SK-N-SH (cell line): ENCODE measurements around the gene DBH. TPM values are rescaled to one million over a fixed set of nuclear protein-coding genes. Genes with fewer than 3 reads are reported as not detected.

Source experiments
- CTCF ChIA-PET: fragments of 300-600, 350-600 bp; formaldehyde crosslinking; extraction: SDS; loops from one replicate; lab custom pipeline; 2021; lab: Yijun Ruan, JAX
- POLR2A ChIA-PET: fragments of 350-600 bp; sonication (Branson Sonifier 250); formaldehyde crosslinking; extraction: SDS; loops from one replicate; lab custom pipeline; 2020; ENCODE audit warnings: antibody characterized with exemption, inconsistent platforms; lab: Yijun Ruan, JAX
- DNase-seq: peaks from one replicate; pipeline ENCODE4 v3.0.0; 2012
- H2AFZ ChIP-seq: fragments of 200-600 bp; sonication (generic); 2 replicates; pipeline ENCODE4 v1.8.1; 2016; ENCODE audit warnings: antibody characterized with exemption, mild to moderate bottlenecking, low read depth
- H3F3A ChIP-seq: fragments of 200-600 bp; sonication (generic); replicated peaks from 2 replicates; pipeline ENCODE3; 2016; ENCODE audit warnings: antibody characterized with exemption, mild to moderate bottlenecking; ENCODE audit not compliant: insufficient read depth
- H3K27ac ChIP-seq, 2 experiments: fragments of 200-500 bp in 1 of 2; fragments of 200-600 bp in 1 of 2; sonication (Bioruptor generic) in 1 of 2; sonication (generic), shearing (Covaris generic) in 1 of 2; 2 replicates each; pipeline versions ENCODE4 v1.5.1 to v1.6.1; 2014 to 2016; ENCODE audit warnings: low read depth in 2 of 2, inconsistent platforms in 1 of 2, low read length in 1 of 2, mild to moderate bottlenecking in 1 of 2, mixed read lengths in 1 of 2
- H3K27me3 ChIP-seq: fragments of 200-600 bp; sonication (generic), shearing (Covaris generic); 2 replicates; pipeline ENCODE4 v1.6.1; 2016; ENCODE audit warnings: mixed run types; ENCODE audit not compliant: insufficient read depth
- H3K36me3 ChIP-seq, 2 experiments: fragments of 200-500 bp in 1 of 2; fragments of 200-600 bp in 1 of 2; sonication (Bioruptor generic) in 1 of 2; sonication (generic) in 1 of 2; replicated peaks in 1 of 2; 2 replicates each; pipeline versions ENCODE3 to v1.5.1; 2014 to 2016; ENCODE audit warnings: low read length in 1 of 2, mild to moderate bottlenecking in 1 of 2; ENCODE audit not compliant: insufficient read depth in 2 of 2, control insufficient read depth in 1 of 2
- H3K4me1 ChIP-seq, 2 experiments: fragments of 200-500 bp in 1 of 2; fragments of 200-600 bp in 1 of 2; sonication (Bioruptor generic) in 1 of 2; sonication (generic), shearing (Covaris generic) in 1 of 2; 2 replicates each; pipeline versions ENCODE4 v1.5.1 to v1.6.1; 2014 to 2016; ENCODE audit warnings: low read depth in 1 of 2, low read length in 1 of 2, mixed run types in 1 of 2; ENCODE audit not compliant: insufficient read depth in 2 of 2, control insufficient read depth in 1 of 2
- H3K4me2 ChIP-seq: fragments of 200-600 bp; sonication (generic), shearing (Covaris generic); 2 replicates; pipeline ENCODE4 v1.6.1; 2017; ENCODE audit warnings: mixed run types
- H3K4me3 ChIP-seq, 2 experiments: fragments of 200-500 bp in 1 of 2; fragments of 200-600 bp in 1 of 2; sonication (Bioruptor generic) in 1 of 2; sonication (generic), shearing (Covaris generic) in 1 of 2; 2 replicates each; pipeline versions ENCODE4 v1.5.1 to v1.8.1; 2014 to 2016; ENCODE audit warnings: low read depth in 2 of 2, inconsistent platforms in 1 of 2, low read length in 1 of 2, mild to moderate bottlenecking in 1 of 2, mixed read lengths in 1 of 2, moderate library complexity in 1 of 2
- H3K79me2 ChIP-seq: fragments of 200-600 bp; sonication (generic); 2 replicates; pipeline ENCODE4 v1.8.1; 2017; ENCODE audit warnings: mild to moderate bottlenecking; ENCODE audit not compliant: insufficient read depth
- H3K9ac ChIP-seq: fragments of 200-600 bp; sonication (generic); 2 replicates; pipeline ENCODE4 v1.6.1; 2017; ENCODE audit warnings: mixed run types
- H3K9me2 ChIP-seq: fragments of 200-600 bp; sonication (generic); 2 replicates; pipeline ENCODE4 v1.6.1; 2017; ENCODE audit warnings: mixed run types
- H3K9me3 ChIP-seq: fragments of 200-600 bp; sonication (generic); 2 replicates; pipeline ENCODE4 v1.6.1; 2017; ENCODE audit warnings: mixed run types, mild to moderate bottlenecking, moderate library complexity
- H4K20me1 ChIP-seq: fragments of 200-600 bp; sonication (generic); 2 replicates; pipeline ENCODE4 v1.6.1; 2017; ENCODE audit warnings: mild to moderate bottlenecking, mixed run types; ENCODE audit not compliant: insufficient read depth
- EZH2phosphoT487 ChIP-seq: fragments of 200-600 bp; sonication (generic); IDR thresholded peaks from 2 replicates; pipeline ENCODE4 v1.6.1; 2017; ENCODE audit warnings: low read depth, mixed run types, mild to moderate bottlenecking, antibody characterized with exemption, moderate library complexity, borderline replicate concordance
- GATA2 ChIP-seq: sonication (generic); formaldehyde crosslinking; IDR thresholded peaks from 2 replicates; pipeline ENCODE4 v1.5.0; 2020; ENCODE audit warnings: mild to moderate bottlenecking, missing genetic modification reagents
- MEF2A ChIP-seq: IDR thresholded peaks from 2 replicates; pipeline ENCODE4 v1.4.0; 2012; ENCODE audit warnings: low read depth, borderline replicate concordance
- SMC3 ChIP-seq: IDR thresholded peaks from 2 replicates; pipeline ENCODE4 v1.6.1; 2012; ENCODE audit warnings: low read depth, low read length, improper control_type of control experiment
- TAF1 ChIP-seq: IDR thresholded peaks from 2 replicates; pipeline ENCODE4 v1.6.1; 2012; ENCODE audit warnings: low read depth, mild to moderate bottlenecking, low read length, moderate library complexity, borderline replicate concordance
- USF2 ChIP-seq: fragments of 150-350 bp; IDR thresholded peaks from 2 replicates; pipeline ENCODE4 v1.6.1; 2017; ENCODE audit warnings: antibody characterized with exemption, low read length, low read depth, borderline replicate concordance
- WGBS: methylation state at CpG from one replicate; pipeline ENCODE4 v1.1.6; 2017; ENCODE audit warnings: low lambda C conversion rate; 5-methylcytosine and 5-hydroxymethylcytosine counted together
- polyA plus RNA-seq, 3 experiments: library from polyadenylated mRNA; depleted of rRNA; stranded (reverse); fragments of >200 nt; gene quantifications; 2 replicates each; pipeline ENCODE4 v1.2.3, GENCODE V29; 2012
- TF ChIP-seq, protein P1 (sequence below): IDR thresholded peaks from 2 replicates; pipeline ENCODE4 v1.6.1; 2012; ENCODE audit warnings: mild to moderate bottlenecking, low read depth, low read length, moderate library complexity

DBH gene
- polyA plus RNA-seq, 1 of the 3 experiments (the other 2 are of a cell fraction) = 0.92 TPM

DNA sequence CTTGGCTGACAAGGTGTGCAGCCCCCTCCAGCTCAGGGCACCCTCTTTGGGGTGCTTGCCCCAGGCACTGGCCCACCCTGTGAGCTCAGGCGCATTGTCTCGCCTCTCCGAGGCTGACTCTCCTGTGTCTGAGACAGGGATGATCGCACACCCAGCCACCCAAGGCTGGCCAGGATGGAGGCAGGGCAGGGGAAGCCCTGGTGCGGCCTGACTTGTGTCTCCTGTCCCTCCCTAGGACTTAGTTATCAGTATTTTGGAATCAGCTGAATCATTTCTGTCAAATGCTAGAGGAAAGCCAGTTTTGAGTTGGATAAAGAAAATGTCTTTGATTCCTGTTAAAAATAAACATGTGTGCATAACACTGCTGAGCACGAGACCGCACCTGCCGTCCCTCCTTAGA lies 2.5 kb upstream of the DBH start:
- 51% methylated on average over 8 of the region's 8 CpGs for WGBS
- no peak overlapping the region for H2AFZ ChIP-seq

GRCh38 chr9:133634081-133634691 lies 2.0 kb upstream of the DBH start:
- peaks cover 0 to 4% of the 10 kb centered on the region in 2 experiments for H3K36me3 ChIP-seq
- no peaks in the 10 kb centered on the region for H3F3A ChIP-seq
- H3K4me2 ChIP-seq = no peak overlapping the region
- no peak overlapping the region for H3K4me3 ChIP-seq
- WGBS = 42% methylated on average over 14 of the region's 24 CpGs
- 0 out of 2 replicates have a peak, but pooled peaks have one; percentile 0 for TF ChIP-seq GATA2 (CRISPR knock-in tag)
- no peak for TF ChIP-seq EZH2phosphoT487
- POLR2A ChIA-PET = interaction anchor here (0.7 to 16.4 kb wide), 7 partner anchors 9 to 128 kb away, joined by 3 to 261 read pairs (median 47); partner anchors contain the start of genes ADAMTSL2 and FAM163B
- H3K9ac ChIP-seq = no peak overlapping the region
- peaks cover 37% of the 10 kb centered on the region for H3K27me3 ChIP-seq
- DNase-seq = no peak
- CTCF ChIA-PET = interaction anchor here (0.7 to 2.6 kb wide), 9 partner anchors 8 to 112 kb away, joined by 3 to 13 read pairs (median 4); partner anchors contain the start of gene ADAMTSL2
- H4K20me1 ChIP-seq = no peaks in the 10 kb centered on the region
- peaks cover 0 to 69% of the 10 kb centered on the region in 2 experiments; a peak in 2 of 4 replicates for H3K4me1 ChIP-seq
- H3K79me2 ChIP-seq = no peaks in the 10 kb centered on the region
- no peaks in the 10 kb centered on the region for H3K9me3 ChIP-seq
- no peak overlapping the region for H2AFZ ChIP-seq
- H3K9me2 ChIP-seq = no peaks in the 10 kb centered on the region
- H3K27ac ChIP-seq = peak overlapping the region in 1 of 2 experiments; percentile 100; a peak in 2 of 4 replicates

More for the DNA sequence above, 2.5 kb upstream of the DBH start:
- H3K4me2 ChIP-seq = no peak overlapping the region
- H4K20me1 ChIP-seq = no peaks in the 10 kb centered on the region
- peaks cover 34% of the 10 kb centered on the region for H3K27me3 ChIP-seq
- peaks cover 0 to 70% of the 10 kb centered on the region in 2 experiments; a peak in 2 of 4 replicates for H3K4me1 ChIP-seq
- DNase-seq = no peak
- H3K27ac ChIP-seq = peak overlapping the region in 1 of 2 experiments; percentile 100; a peak in 2 of 4 replicates
- H3K9ac ChIP-seq = no peak overlapping the region
- ChIA-PET POLR2A (interaction anchor here (0.7 to 16.4 kb wide), 9 partner anchors 9 to 128 kb away, joined by 3 to 261 read pairs (median 5); partner anchors contain the start of genes ADAMTSL2 and FAM163B), CTCF (interaction anchor here (0.7 to 2.6 kb wide), 11 partner anchors 9 to 109 kb away, joined by 3 to 13 read pairs (median 5); partner anchors contain the start of genes ADAMTSL2 and FAM163B)
- H3K9me2 ChIP-seq = no peaks in the 10 kb centered on the region
- TF ChIP-seq TAF1 (no peak), USF2 (no peak), MEF2A (no peak), GATA2 (CRISPR knock-in tag) (peak; percentile 45; the same call in 1 of the 2 replicates), SMC3 (no peak)
- TF ChIP-seq, protein P1, sequence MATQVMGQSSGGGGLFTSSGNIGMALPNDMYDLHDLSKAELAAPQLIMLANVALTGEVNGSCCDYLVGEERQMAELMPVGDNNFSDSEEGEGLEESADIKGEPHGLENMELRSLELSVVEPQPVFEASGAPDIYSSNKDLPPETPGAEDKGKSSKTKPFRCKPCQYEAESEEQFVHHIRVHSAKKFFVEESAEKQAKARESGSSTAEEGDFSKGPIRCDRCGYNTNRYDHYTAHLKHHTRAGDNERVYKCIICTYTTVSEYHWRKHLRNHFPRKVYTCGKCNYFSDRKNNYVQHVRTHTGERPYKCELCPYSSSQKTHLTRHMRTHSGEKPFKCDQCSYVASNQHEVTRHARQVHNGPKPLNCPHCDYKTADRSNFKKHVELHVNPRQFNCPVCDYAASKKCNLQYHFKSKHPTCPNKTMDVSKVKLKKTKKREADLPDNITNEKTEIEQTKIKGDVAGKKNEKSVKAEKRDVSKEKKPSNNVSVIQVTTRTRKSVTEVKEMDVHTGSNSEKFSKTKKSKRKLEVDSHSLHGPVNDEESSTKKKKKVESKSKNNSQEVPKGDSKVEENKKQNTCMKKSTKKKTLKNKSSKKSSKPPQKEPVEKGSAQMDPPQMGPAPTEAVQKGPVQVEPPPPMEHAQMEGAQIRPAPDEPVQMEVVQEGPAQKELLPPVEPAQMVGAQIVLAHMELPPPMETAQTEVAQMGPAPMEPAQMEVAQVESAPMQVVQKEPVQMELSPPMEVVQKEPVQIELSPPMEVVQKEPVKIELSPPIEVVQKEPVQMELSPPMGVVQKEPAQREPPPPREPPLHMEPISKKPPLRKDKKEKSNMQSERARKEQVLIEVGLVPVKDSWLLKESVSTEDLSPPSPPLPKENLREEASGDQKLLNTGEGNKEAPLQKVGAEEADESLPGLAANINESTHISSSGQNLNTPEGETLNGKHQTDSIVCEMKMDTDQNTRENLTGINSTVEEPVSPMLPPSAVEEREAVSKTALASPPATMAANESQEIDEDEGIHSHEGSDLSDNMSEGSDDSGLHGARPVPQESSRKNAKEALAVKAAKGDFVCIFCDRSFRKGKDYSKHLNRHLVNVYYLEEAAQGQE = no peak
- H3K36me3 ChIP-seq = peaks cover 0 to 4% of the 10 kb centered on the region in 2 experiments
- H3F3A ChIP-seq = no peaks in the 10 kb centered on the region
- H3K9me3 ChIP-seq = no peaks in the 10 kb centered on the region
- no peak overlapping the region for H3K4me3 ChIP-seq
- no peaks in the 10 kb centered on the region for H3K79me2 ChIP-seq
